B cell (primary cell): ENCODE results near the gene SNCB. TPM values are rescaled to one million over a fixed set of nuclear protein-coding genes. Genes with fewer than 3 reads are reported as not detected.

Experiments used
- ATAC-seq: fragments of 200-7000 bp; cut with Tn5 transposase; one replicate; pipeline ENCODE4 v1.10.0; 2021; ENCODE audit warnings: low read depth, mild to moderate bottlenecking, moderate number of reproducible peaks, moderate library complexity
- CTCF ChIA-PET: fragments of 350-600 bp; sonication (Branson Sonifier 250); formaldehyde crosslinking; loops from one replicate; lab custom pipeline; 2021; ENCODE audit warnings: antibody characterized with exemption, inconsistent platforms; lab: Charles Lee
- POLR2A ChIA-PET: fragments of 350-600 bp; sonication (Branson Sonifier 250); formaldehyde crosslinking; loops from one replicate; lab custom pipeline; 2021; ENCODE audit warnings: antibody characterized with exemption; lab: Charles Lee
- DNase-seq: peaks from one replicate; pipeline ENCODE4 v3.0.0; 2013
- H2AFZ ChIP-seq: 2 replicates; pipeline ENCODE4 v1.6.1; 2012; ENCODE audit warnings: mild to moderate bottlenecking, low read depth, low read length; ENCODE audit not compliant: insufficient read depth, poor library complexity, severe bottlenecking
- H3K27ac ChIP-seq, 2 donors: 1 replicate in 1 of 2; 2 replicates in 1 of 2; pipeline ENCODE4 v1.5.1; 2012 to 2013; ENCODE audit warnings: low read length in 2 of 2, mild to moderate bottlenecking in 2 of 2, moderate library complexity in 1 of 2
- H3K27me3 ChIP-seq, 4 experiments: fragments of 200-600 bp in 1 of 4; sonication (generic) in 1 of 4; replicated peaks in 1 of 4; 1 replicate in 2 of 4; 2 replicates in 2 of 4; pipeline versions ENCODE4 v1.6.1 to v1.7.0; 2013 to 2016; ENCODE audit warnings: low read length in 3 of 4, mild to moderate bottlenecking in 2 of 4, mixed read lengths in 1 of 4, moderate library complexity in 1 of 4; ENCODE audit not compliant: insufficient read depth in 4 of 4, control insufficient read depth in 3 of 4; ENCODE audit errors: control extremely low read depth in 1 of 4
- H3K36me3 ChIP-seq, 2 experiments: replicated peaks in 1 of 2; 1 replicate in 1 of 2; 2 replicates in 1 of 2; pipeline versions ENCODE4 v1.6.1 to v1.7.1; 2013; ENCODE audit warnings: low read length in 1 of 2; ENCODE audit not compliant: insufficient read depth in 2 of 2, control insufficient read depth in 1 of 2; ENCODE audit errors: control extremely low read depth in 1 of 2, extremely low read depth in 1 of 2
- H3K4me1 ChIP-seq, 2 donors: fragments of 200-600 bp in 1 of 2; sonication (generic) in 1 of 2; 1 replicate in 1 of 2; 2 replicates in 1 of 2; pipeline versions ENCODE4 v1.5.1 to v1.6.1; 2013 to 2017; ENCODE audit warnings: low read length in 2 of 2; ENCODE audit not compliant: control insufficient read depth in 2 of 2, insufficient read depth in 2 of 2
- H3K4me2 ChIP-seq: replicated peaks from 2 replicates; pipeline ENCODE3; 2012; ENCODE audit warnings: mild to moderate bottlenecking, low read depth, low read length; ENCODE audit not compliant: poor library complexity, severe bottlenecking
- H3K4me3 ChIP-seq, 5 experiments: fragments of 200-600 bp in 1 of 5; sonication (generic) in 1 of 5; 1 replicate in 3 of 5; 2 replicates in 2 of 5; pipeline versions ENCODE4 v1.5.1 to v1.7.0; 2011 to 2016; ENCODE audit warnings: low read length in 4 of 5, mild to moderate bottlenecking in 4 of 5, low read depth in 2 of 5, control low read depth in 1 of 5, moderate library complexity in 1 of 5; ENCODE audit not compliant: insufficient read depth in 1 of 5; ENCODE audit errors: control extremely low read depth in 1 of 5, extremely low read depth in 1 of 5
- H3K79me2 ChIP-seq: fragments of 200-600 bp; sonication (generic); one replicate; pipeline ENCODE4 v1.6.0; 2016; ENCODE audit warnings: low read length; ENCODE audit not compliant: control insufficient read depth, insufficient read depth
- H3K9ac ChIP-seq: fragments of 200-600 bp; sonication (generic); 2 replicates; pipeline ENCODE4 v1.6.1; 2017; ENCODE audit warnings: mild to moderate bottlenecking, low read length, moderate library complexity
- H3K9me3 ChIP-seq, 3 donors: one replicate each; pipeline versions ENCODE4 v1.6.1 to v1.7.1; 2013; ENCODE audit warnings: low read length in 2 of 3; ENCODE audit not compliant: control insufficient read depth in 2 of 3, insufficient read depth in 1 of 3; ENCODE audit errors: control extremely low read depth in 1 of 3
- H4K20me1 ChIP-seq: 2 replicates; pipeline ENCODE4 v1.6.0; 2012; ENCODE audit warnings: mild to moderate bottlenecking, low read length; ENCODE audit not compliant: insufficient read depth, control insufficient read depth, poor library complexity, severe bottlenecking
- H3K27ac Mint-ChIP-seq: one replicate; pipeline ENCODE4 v1.8.0; 2021; ENCODE audit warnings: mixed read lengths
- H3K27me3 Mint-ChIP-seq: one replicate; pipeline ENCODE4 v1.8.0; 2021; ENCODE audit warnings: mixed read lengths
- H3K4me1 Mint-ChIP-seq: one replicate; pipeline ENCODE4 v1.8.0; 2021; ENCODE audit warnings: mixed read lengths
- H3K4me3 Mint-ChIP-seq: one replicate; pipeline ENCODE4 v1.8.0; 2021; ENCODE audit warnings: mixed read lengths
- H3K9me3 Mint-ChIP-seq: one replicate; pipeline ENCODE4 v1.8.0; 2022; ENCODE audit warnings: mixed read lengths; ENCODE audit not compliant: insufficient read depth
- CTCF ChIP-seq: fragments of 200-600 bp; IDR thresholded peaks from one replicate; pipeline ENCODE4 v1.8.0; 2022; ENCODE audit warnings: antibody characterized with exemption, mild to moderate bottlenecking
- EZH2 ChIP-seq: IDR thresholded peaks from 2 replicates; pipeline ENCODE4 v1.6.1; 2012; ENCODE audit warnings: borderline replicate concordance, low read depth, mild to moderate bottlenecking, moderate library complexity, low read length; ENCODE audit not compliant: insufficient read depth, poor library complexity, severe bottlenecking
- WGBS: methylation state at CpG from one replicate; pipeline ENCODE4 v1.1.5; 2013; ENCODE audit warnings: missing lambda C conversion rate; ENCODE audit not compliant: insufficient coverage; 5-methylcytosine and 5-hydroxymethylcytosine counted together
- intact Hi-C: fragments of 100-400 bp; cut with micrococcal nuclease; formaldehyde crosslinking; loops from one replicate; pipeline ENCODE4 v1.10.0; 2022
- polyA plus RNA-seq: library from polyadenylated mRNA; depleted of rRNA; stranded (reverse); fragments of >200 nt; gene quantifications from 2 replicates; pipeline ENCODE4 v1.2.3, GENCODE V29; 2012
- total RNA-seq, 2 donors: library from RNA; stranded (reverse); fragments of 120-200 nt in 1 of 2; gene quantifications; 1 replicate in 1 of 2; 2 replicates in 1 of 2; pipeline versions ENCODE4 v1.2.3 to v1.2.4, GENCODE V29; 2013 to 2022

The SNCB gene
- total and polyA plus RNA-seq, 2 donors (not counting 1 experiment from before 2014, with no cell fraction given) = 0.09 TPM; not detected in 1

DNA sequence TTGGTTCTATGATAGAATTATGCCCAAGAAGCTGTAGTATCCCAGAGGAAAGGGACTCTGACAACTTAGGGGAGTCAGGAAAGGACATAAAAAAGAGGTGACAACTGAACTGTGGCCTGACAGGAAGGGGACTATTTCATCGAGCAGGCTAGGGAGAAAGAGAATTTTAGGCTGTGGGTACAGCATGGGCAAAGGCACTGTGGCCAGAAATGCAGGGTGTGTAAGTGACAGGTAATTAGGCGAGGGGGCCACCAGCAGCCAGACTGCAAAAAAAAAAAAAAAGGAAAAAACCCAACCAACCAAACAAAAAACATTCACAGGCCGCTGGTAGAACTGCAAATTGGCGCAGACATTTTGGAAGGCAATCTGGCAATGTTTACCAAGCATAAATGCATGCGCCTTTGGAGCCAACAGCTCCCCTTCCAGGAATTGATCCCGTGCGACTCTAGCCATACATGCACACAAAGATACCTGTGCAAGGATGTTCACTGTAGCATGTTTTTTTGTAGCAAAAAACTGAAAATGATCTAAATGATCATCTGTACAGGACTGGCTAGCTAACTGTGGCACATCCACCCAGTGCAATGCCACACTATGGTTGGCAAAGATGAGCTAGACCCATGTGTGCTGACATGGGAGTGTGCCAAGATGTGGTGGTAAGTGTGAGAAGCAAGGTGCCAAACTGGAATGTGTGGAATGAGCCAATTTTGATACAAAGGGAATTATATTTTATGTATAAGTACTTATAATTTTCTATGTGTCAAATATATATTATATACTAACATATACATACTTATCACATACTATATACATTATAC lies 1.3 kb upstream of the SNCB start:
- Histone ChIP-seq H3K4me1 (peaks cover 56 to 68% of the 10 kb centered on the region in 2 donors), H3K4me2 (peak overlapping the region; percentile 100), H3K9ac (no peak overlapping the region), H3K9me3 (peaks cover 0 to 22% (median 0%) of the 10 kb centered on the region in 3 donors), H3K79me2 (no peaks in the 10 kb centered on the region), H3K27me3 (peaks cover 0 to 43% (median 20%) of the 10 kb centered on the region in 4 experiments), H3K36me3 (no peaks in the 10 kb centered on the region), H4K20me1 (no peaks in the 10 kb centered on the region), H2AFZ (no peak overlapping the region), H3K27ac (no peak overlapping the region), H3K4me3 (peak overlapping the region in 1 of 5 experiments; percentile 69)
- ATAC-seq (no peak), DNase-seq (no peak)
- Mint-ChIP-seq H3K27me3 (peaks cover 27% of the 10 kb centered on the region), H3K27ac (no peak overlapping the region), H3K4me3 (peak overlapping the region; percentile 86), H3K9me3 (no peaks in the 10 kb centered on the region), H3K4me1 (peaks cover 58% of the 10 kb centered on the region)
- TF ChIP-seq CTCF = no peak
- TF ChIP-seq EZH2 = no peak
- POLR2A ChIA-PET = interaction anchor here (0.7 to 0.8 kb wide), 2 partner anchors 10 to 99 kb away, joined by 4 read pairs; no protein-coding TSS in a partner anchor
- intact Hi-C loops = loop anchor here (2.0 to 5.0 kb wide), 2 partner anchors 21 to 89 kb away; partner anchors contain the start of gene GPRIN1
- 80% methylated on average over 4 of the region's 7 CpGs for WGBS
- CTCF ChIA-PET = interaction anchor here (1.2 to 2.9 kb wide), 4 partner anchors 10 to 29 kb away, joined by 3 to 21 read pairs (median 8); partner anchors contain the start of gene TSPAN17
